Measurements from ENCODE around the gene PDE6C. TPM values are rescaled to one million over a fixed set of nuclear protein-coding genes. Genes with fewer than 3 reads are reported as not detected.
A peak's percentile ranks its signal among the peaks of the same experiment; 100 is the strongest.

The PDE6C gene
- total RNA-seq, 1 experiment from 2014 or later: not detected

DNA sequence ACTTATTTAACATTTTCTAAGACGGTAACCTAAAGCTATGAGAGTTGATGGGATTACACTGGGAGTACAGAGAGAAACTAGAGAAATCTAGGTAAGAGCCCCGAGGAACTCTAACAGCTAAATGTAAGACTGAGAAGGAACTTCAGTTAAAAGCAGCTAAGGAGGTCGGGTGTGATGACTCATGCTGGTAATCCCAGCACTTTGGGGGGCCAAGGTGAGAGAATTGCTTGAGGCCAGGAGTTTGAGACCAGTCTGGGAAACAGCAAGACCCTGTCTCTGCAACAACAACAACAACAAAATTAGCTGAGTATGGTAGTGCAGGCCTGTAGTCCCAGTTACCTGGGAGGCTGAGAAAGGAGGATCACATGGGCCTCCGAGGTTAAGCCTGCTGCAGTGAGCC is 66.0 kb downstream of the PDE6C start:
- Histone ChIP-seq H2AFZ (ENCODE audit: low read length) (no peak overlapping the region), H3K27me3 (ENCODE audit: insufficient read depth, low read length) (no peaks in the 10 kb centered on the region), H3K23ac (ENCODE audit: insufficient read length, low read depth, low read length) (no peak overlapping the region), H2BK120ac (ENCODE audit: low read depth, low read length, poor library complexity, severe bottlenecking) (no peak overlapping the region), H3K79me1 (ENCODE audit: insufficient read depth, low read depth, low read length, poor library complexity, severe bottlenecking) (no peaks in the 10 kb centered on the region), H3K14ac (ENCODE audit: insufficient read depth, low read length) (no peak overlapping the region), H3K79me2 (ENCODE audit: insufficient read depth, low read length) (no peaks in the 10 kb centered on the region), H3K18ac (ENCODE audit: insufficient read length, low read depth, low read length) (no peak overlapping the region), H3T11ph (ENCODE audit: low read length) (no peak overlapping the region), H2BK20ac (ENCODE audit: low read depth, low read length, poor library complexity, severe bottlenecking) (no peak overlapping the region), H3K56ac (ENCODE audit: insufficient read length, low read depth, low read length) (no peak overlapping the region), H2BK15ac (ENCODE audit: low read depth, low read length) (no peak overlapping the region), H4K8ac (replicated peaks; ENCODE audit: insufficient read length, low read depth, low read length) (no peak overlapping the region), H2BK12ac (ENCODE audit: insufficient read length, low read depth, low read length) (no peak overlapping the region), H3K27ac (ENCODE audit: insufficient read length, low read depth, low read length) (no peak overlapping the region), H3K4ac (ENCODE audit: low read depth, low read length) (no peak overlapping the region), H4K20me1 (ENCODE audit: control insufficient read depth, insufficient read depth, insufficient read length) (no peaks in the 10 kb centered on the region), H4K91ac (ENCODE audit: insufficient read length, low read depth, low read length) (no peak overlapping the region), H3K4me2 (ENCODE audit: insufficient read depth, insufficient read length, low read length) (no peak overlapping the region), H2BK5ac (ENCODE audit: insufficient read length, low read length) (no peak overlapping the region), H2AK5ac (ENCODE audit: insufficient read length, low read length) (no peak overlapping the region), H3K4me1 (ENCODE audit: insufficient read depth, low read length) (no peaks in the 10 kb centered on the region), H3K23me2 (ENCODE audit: insufficient read length, low read depth, low read length, poor library complexity, severe bottlenecking) (no peaks in the 10 kb centered on the region), H3K9me3 (ENCODE audit: control insufficient read depth, low read depth, low read length) (no peaks in the 10 kb centered on the region), H4K5ac (ENCODE audit: insufficient read length, low read depth, low read length) (no peak overlapping the region), H3K9ac (ENCODE audit: extremely low read depth, insufficient read length, low read length) (no peak overlapping the region)
- no CpG with 5 or more reads among the region's 4 CpGs for WGBS (ENCODE audit: extremely low coverage, insufficient read length, low lambda C conversion rate)
- Mint-ChIP-seq H3K27me3 (ENCODE audit: low read depth) (no peaks in the 10 kb centered on the region), H3K4me3 (no peak overlapping the region), H3K27ac (peak overlapping the region in 1 of 3 experiments; percentile 29; a peak in 1 of 7 replicates), H3K4me1 (no peaks in the 10 kb centered on the region), H3K36me3 (ENCODE audit: insufficient read depth in 1 of 3, low read depth in 3 of 3) (peaks cover 0 to 24% (median 15%) of the 10 kb centered on the region in 3 experiments; a peak in 5 of 7 replicates), H3K9me3 (no peaks in the 10 kb centered on the region)
- TF ChIP-seq, protein P1, sequence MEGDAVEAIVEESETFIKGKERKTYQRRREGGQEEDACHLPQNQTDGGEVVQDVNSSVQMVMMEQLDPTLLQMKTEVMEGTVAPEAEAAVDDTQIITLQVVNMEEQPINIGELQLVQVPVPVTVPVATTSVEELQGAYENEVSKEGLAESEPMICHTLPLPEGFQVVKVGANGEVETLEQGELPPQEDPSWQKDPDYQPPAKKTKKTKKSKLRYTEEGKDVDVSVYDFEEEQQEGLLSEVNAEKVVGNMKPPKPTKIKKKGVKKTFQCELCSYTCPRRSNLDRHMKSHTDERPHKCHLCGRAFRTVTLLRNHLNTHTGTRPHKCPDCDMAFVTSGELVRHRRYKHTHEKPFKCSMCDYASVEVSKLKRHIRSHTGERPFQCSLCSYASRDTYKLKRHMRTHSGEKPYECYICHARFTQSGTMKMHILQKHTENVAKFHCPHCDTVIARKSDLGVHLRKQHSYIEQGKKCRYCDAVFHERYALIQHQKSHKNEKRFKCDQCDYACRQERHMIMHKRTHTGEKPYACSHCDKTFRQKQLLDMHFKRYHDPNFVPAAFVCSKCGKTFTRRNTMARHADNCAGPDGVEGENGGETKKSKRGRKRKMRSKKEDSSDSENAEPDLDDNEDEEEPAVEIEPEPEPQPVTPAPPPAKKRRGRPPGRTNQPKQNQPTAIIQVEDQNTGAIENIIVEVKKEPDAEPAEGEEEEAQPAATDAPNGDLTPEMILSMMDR (conservative IDR thresholded peaks at IDR 0.05): no peak
- no peak for DNase-seq

Data from H9 (cell line).